ENCODE data around the gene HS1BP3.

DNA sequence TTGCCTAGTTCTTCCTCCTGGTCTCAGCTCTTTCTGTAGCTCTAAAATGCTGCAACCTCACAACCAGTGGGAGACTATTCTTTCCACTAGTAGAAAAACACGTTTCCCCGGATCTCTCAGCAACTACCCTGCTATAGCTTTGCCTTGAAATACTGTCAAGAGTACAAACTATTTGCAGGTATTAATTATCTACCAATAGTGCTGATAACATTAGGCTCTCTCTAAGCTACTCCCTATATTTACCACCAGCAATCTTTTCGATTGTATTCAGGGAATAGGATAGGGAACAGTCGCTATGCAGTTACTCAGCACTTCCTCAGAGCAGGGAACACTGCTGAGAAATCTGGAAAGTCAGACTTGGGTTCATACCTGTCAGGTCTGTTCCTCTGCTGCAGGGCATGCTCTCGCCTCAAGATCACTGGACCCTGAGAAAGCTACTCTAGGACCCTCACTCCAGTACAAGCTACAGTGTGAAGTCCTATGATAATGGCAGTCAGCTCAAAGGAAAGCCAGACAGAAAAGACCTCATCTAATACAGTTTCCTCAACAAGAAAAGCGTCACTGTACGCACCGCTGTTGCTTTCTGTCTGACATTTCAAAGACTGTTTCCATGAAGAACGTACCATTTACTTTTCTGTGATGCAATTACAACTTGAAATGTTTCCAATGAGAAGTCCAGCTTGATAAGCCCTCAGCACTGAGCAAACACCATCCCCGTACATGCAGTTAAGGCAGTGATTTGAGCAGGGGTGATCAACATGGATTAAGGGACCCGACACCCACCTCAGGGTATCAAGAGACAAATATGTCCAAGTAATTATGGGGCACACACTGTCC lies 38.7 kb upstream of the HS1BP3 start:
- no peak for TF ChIP-seq EP300 (IDR thresholded peaks at IDR 0.05)
- no peak for TF ChIP-seq POLR2AphosphoS5 (IDR thresholded peaks at IDR 0.05)
- TF ChIP-seq, protein P1, sequence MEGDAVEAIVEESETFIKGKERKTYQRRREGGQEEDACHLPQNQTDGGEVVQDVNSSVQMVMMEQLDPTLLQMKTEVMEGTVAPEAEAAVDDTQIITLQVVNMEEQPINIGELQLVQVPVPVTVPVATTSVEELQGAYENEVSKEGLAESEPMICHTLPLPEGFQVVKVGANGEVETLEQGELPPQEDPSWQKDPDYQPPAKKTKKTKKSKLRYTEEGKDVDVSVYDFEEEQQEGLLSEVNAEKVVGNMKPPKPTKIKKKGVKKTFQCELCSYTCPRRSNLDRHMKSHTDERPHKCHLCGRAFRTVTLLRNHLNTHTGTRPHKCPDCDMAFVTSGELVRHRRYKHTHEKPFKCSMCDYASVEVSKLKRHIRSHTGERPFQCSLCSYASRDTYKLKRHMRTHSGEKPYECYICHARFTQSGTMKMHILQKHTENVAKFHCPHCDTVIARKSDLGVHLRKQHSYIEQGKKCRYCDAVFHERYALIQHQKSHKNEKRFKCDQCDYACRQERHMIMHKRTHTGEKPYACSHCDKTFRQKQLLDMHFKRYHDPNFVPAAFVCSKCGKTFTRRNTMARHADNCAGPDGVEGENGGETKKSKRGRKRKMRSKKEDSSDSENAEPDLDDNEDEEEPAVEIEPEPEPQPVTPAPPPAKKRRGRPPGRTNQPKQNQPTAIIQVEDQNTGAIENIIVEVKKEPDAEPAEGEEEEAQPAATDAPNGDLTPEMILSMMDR (IDR thresholded peaks at IDR 0.05), result no peak

Measured in upper lobe of left lung (tissue), 4 donors.